Stimulated activated effector memory CD8-positive, alpha-beta T cell treated with anti-CD3 and anti-CD28 coated beads, Interleukin-12 subunit alpha, Interleukin-12 subunit beta, amount 100 ng/mL, for 72 hours (primary cell): ENCODE measurements around the gene MATK.
"Not testable (repeated sequence)": the region's sequence is repeated elsewhere in the genome, so short reads cannot be mapped to it uniquely, and the experiment has no call there.

Source experiments
- ATAC-seq: fragments of 150-1000 bp; cut with Tn5 transposase; 2 replicates; pipeline ENCODE4 v1.10.0; 2021
- DNase-seq, 2 donors: peaks; one replicate each; pipeline ENCODE4 v3.0.0; 2021 to 2022; ENCODE audit warnings: low spot score in 2 of 2
- H3K27ac Mint-ChIP-seq: one replicate; pipeline ENCODE4 v1.8.0; 2022; ENCODE audit warnings: mild to moderate bottlenecking, mixed read lengths
- H3K36me3 Mint-ChIP-seq: one replicate; pipeline ENCODE4 v1.8.0; 2022; ENCODE audit warnings: mild to moderate bottlenecking, mixed read lengths
- H3K4me1 Mint-ChIP-seq: one replicate; pipeline ENCODE4 v1.8.0; 2022; ENCODE audit warnings: mixed read lengths
- H3K4me3 Mint-ChIP-seq: one replicate; pipeline ENCODE4 v1.8.0; 2022; ENCODE audit warnings: mild to moderate bottlenecking, mixed read lengths
- H3K9me3 Mint-ChIP-seq: one replicate; pipeline ENCODE4 v1.8.0; 2022; ENCODE audit warnings: mixed read lengths

Gene MATK

DNA sequence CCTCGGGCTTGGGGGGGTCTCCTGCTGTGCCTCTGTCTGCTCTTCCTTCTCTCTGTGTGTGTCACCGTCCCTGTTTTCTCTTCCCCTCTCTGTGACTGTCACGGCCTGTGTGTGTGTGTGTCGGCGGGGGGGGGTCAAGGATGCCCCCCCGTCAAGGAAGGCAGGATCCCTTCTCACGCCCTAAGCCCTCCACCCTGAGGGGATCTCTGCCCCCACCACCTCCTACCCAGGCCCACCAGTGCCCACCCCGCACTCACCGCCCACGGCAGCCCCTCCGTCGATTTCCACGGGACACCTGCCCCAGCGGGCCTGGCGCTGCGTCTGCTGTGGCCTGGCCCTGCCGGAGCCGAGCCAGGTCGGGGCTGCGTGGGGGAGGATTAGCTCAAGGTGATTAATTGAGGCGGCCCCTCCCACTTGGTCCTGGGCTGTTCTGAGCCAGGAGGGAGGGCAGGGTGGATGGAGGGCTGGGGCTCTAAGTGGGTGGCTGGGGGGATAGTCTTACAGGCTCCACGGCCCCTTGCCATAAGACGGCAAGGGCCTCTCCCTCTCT is 14.2 kb downstream of the MATK start, which contains the start of gene RAX2:
Gene RAX2 (minus strand): TSS at position 323 of the 550 bp plus-strand sequence. CDS start 486 bp downstream, outside the sequence.
- H3K4me3 Mint-ChIP-seq: no peak within 1 kb of the TSS
- DNase-seq (no peak), ATAC-seq (no peak)
- no peak within 1 kb of the TSS for H3K27ac Mint-ChIP-seq
- H3K4me1 Mint-ChIP-seq: peaks cover under 1% of the 10 kb centered on the region
- H3K36me3 Mint-ChIP-seq: peaks cover 33% of the 10 kb centered on the region
- H3K9me3 Mint-ChIP-seq: peaks cover 3% of the 10 kb centered on the region

DNA sequence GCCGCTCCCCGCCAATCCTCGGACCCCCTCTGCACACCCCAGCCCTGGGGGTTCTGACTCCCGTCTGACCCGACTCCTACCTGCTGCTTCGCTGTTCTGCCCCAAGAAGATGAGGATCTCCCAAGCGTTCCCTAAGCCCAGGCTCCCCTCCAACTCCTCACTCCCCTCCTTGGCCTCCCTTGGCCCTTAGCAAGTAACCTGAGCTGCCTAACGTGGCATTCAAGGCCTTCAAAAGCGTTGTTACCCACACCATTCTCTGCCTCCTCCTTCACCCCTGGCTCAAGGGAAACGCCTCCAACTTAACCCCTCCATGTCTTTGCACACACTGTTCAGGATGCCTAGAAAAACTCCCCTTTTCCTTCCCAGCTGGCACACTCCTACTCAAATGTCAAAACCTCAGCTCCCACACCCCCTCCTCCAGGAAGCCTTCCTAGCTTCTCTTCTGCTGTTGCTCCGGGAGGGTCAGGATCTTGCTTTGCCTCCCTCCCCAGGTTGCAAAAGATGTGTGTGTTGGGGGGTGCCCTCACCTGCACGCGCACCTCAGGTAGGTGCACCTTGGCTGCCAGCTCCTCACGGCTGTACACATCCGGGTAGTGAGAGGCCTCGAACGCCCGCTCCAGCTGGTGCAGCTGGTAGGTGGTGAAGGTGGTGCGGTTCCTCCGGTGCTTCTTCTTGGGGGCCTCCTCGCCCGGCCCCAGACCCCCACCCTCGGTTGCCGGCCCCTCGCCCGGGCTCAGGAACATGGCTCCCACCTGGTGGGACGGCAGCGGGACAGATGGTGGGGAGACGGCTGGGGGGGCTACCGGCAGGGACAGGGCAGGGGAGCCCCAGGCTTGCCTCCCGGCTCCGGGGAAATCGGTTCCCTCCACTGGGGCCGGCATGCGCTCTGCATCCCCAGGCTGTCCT is 14.9 kb downstream of the MATK start:
- DNase-seq (no peak), ATAC-seq (no peak)
- peaks cover 8% of the 10 kb centered on the region for H3K4me1 Mint-ChIP-seq
- H3K9me3 Mint-ChIP-seq: no peaks in the 10 kb centered on the region
- peaks cover 36% of the 10 kb centered on the region for H3K36me3 Mint-ChIP-seq
- no peak overlapping the region for H3K4me3 Mint-ChIP-seq
- no peak overlapping the region for H3K27ac Mint-ChIP-seq

GRCh38 chr19:3770136-3770999 is 15.8 kb downstream of the MATK start:
- no peaks in the 10 kb centered on the region for H3K9me3 Mint-ChIP-seq
- ATAC-seq (no peak), DNase-seq (no peak)
- peaks cover 10% of the 10 kb centered on the region for H3K4me1 Mint-ChIP-seq
- H3K4me3 Mint-ChIP-seq: no peak overlapping the region
- peaks cover 43% of the 10 kb centered on the region for H3K36me3 Mint-ChIP-seq
- H3K27ac Mint-ChIP-seq: no peak overlapping the region

DNA sequence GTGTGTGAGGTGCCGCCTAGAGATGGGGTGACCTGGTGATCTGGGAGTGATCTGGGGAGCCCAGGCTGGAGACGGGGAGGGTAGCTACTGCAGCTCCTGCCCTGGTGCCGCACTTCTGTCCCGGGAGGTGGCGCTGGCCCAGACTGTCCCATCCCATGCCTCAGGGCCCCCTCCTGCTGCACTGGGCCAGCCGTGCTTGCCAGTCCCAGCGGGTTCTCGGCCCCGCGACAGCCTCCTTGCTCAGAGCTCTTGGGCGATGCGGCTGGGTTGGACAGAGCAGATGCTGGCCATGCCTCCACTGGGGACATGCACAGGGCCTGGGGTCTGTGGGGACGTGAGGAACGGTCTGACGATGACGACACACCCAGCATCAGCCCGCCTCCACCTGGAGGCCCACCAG is 16.7 kb downstream of the MATK start:
- H3K36me3 Mint-ChIP-seq: peaks cover 51% of the 10 kb centered on the region
- no peaks in the 10 kb centered on the region for H3K9me3 Mint-ChIP-seq
- H3K27ac Mint-ChIP-seq: no peak overlapping the region
- ATAC-seq (no peak), DNase-seq (no peak)
- H3K4me3 Mint-ChIP-seq: no peak overlapping the region
- peaks cover 10% of the 10 kb centered on the region for H3K4me1 Mint-ChIP-seq

- DNase-seq (no peak), ATAC-seq (no peak)
- H3K27ac Mint-ChIP-seq: peak overlapping the region; percentile 62
- no peak overlapping the region for H3K4me3 Mint-ChIP-seq
- no peaks in the 10 kb centered on the region for H3K9me3 Mint-ChIP-seq
- H3K4me1 Mint-ChIP-seq: peaks cover 10% of the 10 kb centered on the region
- H3K36me3 Mint-ChIP-seq: peaks cover 53% of the 10 kb centered on the region
Measured at GRCh38 chr19:3768748-3769099, 17.5 kb downstream of the MATK start.

GRCh38 chr19:3768015-3768747 is 18.0 kb downstream of the MATK start:
- ATAC-seq: no peak
- Mint-ChIP-seq H3K27ac (no peak overlapping the region), H3K36me3 (peaks cover 54% of the 10 kb centered on the region), H3K4me1 (peaks cover 11% of the 10 kb centered on the region), H3K4me3 (no peak overlapping the region), H3K9me3 (no peaks in the 10 kb centered on the region)
- no peak for DNase-seq

GRCh38 chr19:3767050-3767449 is 19.1 kb downstream of the MATK start:
- Mint-ChIP-seq H3K4me3 (peak overlapping the region; percentile 56), H3K36me3 (peaks cover 60% of the 10 kb centered on the region), H3K9me3 (no peaks in the 10 kb centered on the region), H3K4me1 (peaks cover 22% of the 10 kb centered on the region), H3K27ac (peak overlapping the region; percentile 97)
- no peak for ATAC-seq
- DNase-seq: no peak

GRCh38 chr19:3766520-3766919 is 19.7 kb downstream of the MATK start:
- no peaks in the 10 kb centered on the region for H3K9me3 Mint-ChIP-seq
- H3K4me3 Mint-ChIP-seq: peak overlapping the region; percentile 56
- peak in 1 of 2 donors; percentile 66 for DNase-seq

DNA sequence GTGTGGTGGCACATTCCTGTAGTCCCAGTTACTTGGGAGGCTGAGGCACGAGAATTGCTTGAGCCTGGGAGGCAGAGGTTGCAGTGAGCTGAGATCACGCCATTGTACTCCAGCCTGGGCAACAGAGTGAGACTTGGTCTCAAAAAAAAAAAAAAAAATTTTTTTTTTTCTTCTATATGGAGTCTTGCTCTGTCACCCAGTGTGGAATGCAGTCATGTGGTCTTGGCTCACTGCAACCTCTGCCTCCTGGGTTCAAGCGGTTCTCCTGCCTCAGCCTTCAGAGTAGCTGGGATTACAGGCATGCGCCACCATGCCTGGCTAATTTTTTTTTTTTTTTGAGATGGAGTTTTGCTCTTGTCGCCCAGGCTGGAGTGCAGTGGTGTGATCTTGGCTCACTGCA is 20.4 kb downstream of the MATK start:
- Mint-ChIP-seq H3K4me1 (peaks cover 35% of the 10 kb centered on the region), H3K36me3 (peaks cover 73% of the 10 kb centered on the region), H3K27ac (peak overlapping the region; percentile 97)
- DNase-seq, H3K4me3 Mint-ChIP-seq, H3K9me3 Mint-ChIP-seq, ATAC-seq: not testable (repeated sequence)

More at GRCh38 chr19:3766520-3766919, 19.7 kb downstream of the MATK start:
- Mint-ChIP-seq H3K4me1 (peaks cover 27% of the 10 kb centered on the region), H3K27ac (peak overlapping the region; percentile 97), H3K36me3 (peaks cover 65% of the 10 kb centered on the region)
- ATAC-seq: no peak

- H3K36me3 Mint-ChIP-seq: peaks cover 79% of the 10 kb centered on the region
- DNase-seq (no peak), ATAC-seq (no peak)
- no peak overlapping the region for H3K4me3 Mint-ChIP-seq
- peaks cover 37% of the 10 kb centered on the region for H3K4me1 Mint-ChIP-seq
- H3K9me3 Mint-ChIP-seq: no peaks in the 10 kb centered on the region
- H3K27ac Mint-ChIP-seq: no peak overlapping the region
Measured at GRCh38 chr19:3765121-3765520, 21.1 kb downstream of the MATK start.

DNA sequence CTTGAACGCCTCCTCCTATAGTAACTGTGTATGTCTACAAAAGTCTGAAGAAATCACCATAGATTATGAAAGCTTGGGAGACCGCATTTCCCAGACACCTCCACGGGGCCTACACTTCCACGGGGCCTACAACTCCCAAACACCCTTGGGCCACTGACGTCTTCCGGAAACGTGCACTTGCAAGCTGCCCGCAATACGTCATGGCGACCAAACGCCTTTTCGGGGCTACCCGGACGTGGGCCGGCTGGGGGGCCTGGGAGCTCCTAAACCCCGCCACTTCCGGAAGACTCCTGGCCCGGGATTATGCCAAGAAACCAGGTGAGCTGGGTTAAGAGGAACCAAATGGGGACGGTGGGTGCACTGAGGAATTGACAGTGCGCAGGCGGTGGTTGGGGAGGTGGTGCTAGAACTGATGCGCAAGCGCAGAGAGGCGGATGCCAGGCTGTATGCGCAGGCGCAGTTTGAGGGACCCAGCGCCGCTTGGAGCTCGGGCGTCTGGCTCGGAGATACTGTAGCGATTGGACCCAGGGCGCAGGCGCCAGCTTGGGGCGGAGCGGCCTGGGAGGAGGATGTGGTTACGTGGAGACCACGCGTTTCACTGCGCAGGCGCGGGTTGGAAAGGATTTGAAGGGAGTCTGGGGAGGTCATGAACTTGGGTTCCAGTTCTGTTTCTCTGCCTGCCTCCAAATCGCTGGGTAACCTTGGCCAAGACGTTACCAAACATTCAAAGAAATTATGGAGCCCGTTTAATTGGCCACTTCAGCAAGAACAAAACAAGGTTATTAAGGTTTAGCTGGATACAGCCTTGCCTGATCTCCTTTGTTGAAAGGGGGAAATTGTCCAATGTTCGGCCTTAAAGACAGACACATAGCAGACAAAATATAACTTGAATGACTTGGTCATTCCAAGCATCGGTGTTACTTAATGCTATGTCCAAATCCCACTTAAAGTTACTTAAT is 23.4 kb downstream of the MATK start, which contains the start of gene MRPL54:
Gene MRPL54 (plus strand): TSS at position 182 of the 959 bp plus-strand sequence. CDS start 19 bp downstream, at position 201.
- Mint-ChIP-seq H3K27ac (peak within 1 kb of the TSS; percentile 99), H3K4me3 (peak within 1 kb of the TSS; percentile 99), H3K4me1 (peaks cover 42% of the 10 kb centered on the region), H3K36me3 (peaks cover 83% of the 10 kb centered on the region), H3K9me3 (no peaks in the 10 kb centered on the region)
- ATAC-seq (peak; percentile 90), DNase-seq (peak; percentile 99 to 100)

- DNase-seq (no peak), ATAC-seq (no peak)
- Mint-ChIP-seq H3K36me3 (peaks cover 87% of the 10 kb centered on the region), H3K9me3 (no peaks in the 10 kb centered on the region), H3K27ac (peak overlapping the region; percentile 99), H3K4me1 (peaks cover 42% of the 10 kb centered on the region), H3K4me3 (peak overlapping the region; percentile 99)
Measured at GRCh38 chr19:3762130-3762473, 24.1 kb downstream of the MATK start.

DNA sequence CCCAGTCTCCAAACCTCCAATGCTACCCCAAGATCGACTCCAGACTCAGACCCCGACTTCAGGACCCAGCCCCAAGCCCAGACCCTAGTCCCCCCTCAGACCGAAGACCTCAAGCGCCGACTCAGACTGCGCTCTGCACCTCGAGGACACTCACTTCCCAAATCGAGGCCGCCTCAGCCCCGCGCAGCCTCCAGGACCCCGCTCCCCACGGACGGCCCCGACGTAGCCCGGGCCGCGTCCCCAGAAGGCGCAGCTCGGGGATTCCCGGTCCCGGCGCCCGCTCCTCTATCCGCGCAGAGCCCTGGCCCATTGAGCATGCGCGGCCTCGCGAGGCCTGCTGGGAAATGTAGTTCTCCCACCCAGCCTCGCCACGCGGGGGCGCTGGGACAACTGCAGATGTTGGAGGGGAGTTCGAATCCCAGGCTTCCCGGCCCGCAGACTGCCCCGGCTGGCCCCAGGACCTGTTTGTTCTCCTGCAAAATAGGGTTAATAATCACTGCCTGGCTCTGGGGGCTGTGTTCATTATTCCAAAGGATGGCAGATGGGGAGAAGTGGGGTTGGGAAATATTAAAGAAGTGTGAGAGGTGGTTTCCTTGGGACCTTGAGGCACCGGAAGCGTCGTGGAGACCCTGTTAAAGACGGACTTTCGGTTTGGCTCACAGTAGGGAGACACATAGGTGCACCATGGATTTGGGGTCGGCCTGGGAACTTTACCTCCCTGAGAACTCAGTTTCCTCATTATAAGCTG is 24.6 kb downstream of the MATK start, which contains the start of gene APBA3:
Gene APBA3 (minus strand): TSS at position 311 of the 748 bp plus-strand sequence. CDS start 1,428 bp downstream, outside the sequence.
- peak; percentile 72 for ATAC-seq
- H3K4me1 Mint-ChIP-seq: peaks cover 37% of the 10 kb centered on the region
- DNase-seq: peak; percentile 98 to 99
- H3K36me3 Mint-ChIP-seq: peaks cover 89% of the 10 kb centered on the region
- H3K4me3 Mint-ChIP-seq: peak within 1 kb of the TSS; percentile 99
- H3K9me3 Mint-ChIP-seq: no peaks in the 10 kb centered on the region
- H3K27ac Mint-ChIP-seq: peak within 1 kb of the TSS; percentile 99
